HG03135 (cell line): ENCODE results near the gene GJB5.
A peak's percentile ranks its signal among the peaks of the same experiment; 100 is the strongest.
"Not testable (repeated sequence)": the region's sequence is repeated elsewhere in the genome, so short reads cannot be mapped to it uniquely, and the experiment has no call there.

ENCODE experiments used
- ATAC-seq: cut with Tn5 transposase; IDR thresholded peaks from one replicate; pipeline ENCODE4 v1.9.1; 2021; ENCODE audit warnings: mild to moderate bottlenecking, moderate library complexity; ENCODE audit not compliant: unreplicated experiment

GJB5 gene

DNA sequence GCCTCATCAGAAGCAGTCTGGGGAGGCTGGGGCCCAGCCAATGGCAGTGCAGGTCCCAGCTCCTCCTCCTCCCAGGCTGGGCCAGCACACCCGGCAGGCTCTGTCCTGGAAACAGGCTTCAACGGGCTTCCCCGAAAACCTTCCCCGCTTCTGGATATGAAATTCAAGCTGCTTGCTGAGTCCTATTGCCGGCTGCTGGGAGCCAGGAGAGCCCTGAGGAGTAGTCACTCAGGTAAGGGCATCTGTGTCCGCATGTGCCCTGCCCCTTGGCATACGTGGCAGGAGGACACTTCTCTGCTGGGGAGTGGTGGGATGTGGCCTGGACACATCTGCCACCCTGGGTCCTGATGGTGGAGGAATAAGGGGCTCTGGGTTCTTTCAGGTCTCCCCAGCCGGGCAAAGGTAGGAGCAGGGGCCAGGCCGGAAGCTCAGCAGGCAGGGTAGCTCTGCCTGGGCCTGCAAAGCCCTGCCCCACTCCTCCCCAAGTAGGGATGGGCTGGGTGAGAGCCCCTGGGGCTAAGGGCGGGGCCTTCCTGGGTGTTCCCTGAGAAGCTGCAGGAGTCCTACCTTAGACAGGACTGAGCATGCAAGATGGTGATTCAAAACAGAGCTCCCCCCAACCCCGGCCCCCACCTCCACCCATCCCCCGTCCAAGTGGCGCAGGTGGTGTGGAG is at the start of gene GJB5:
GJB5 (plus strand) TSS at position 84 of the 674 bp plus-strand sequence. CDS start 2,284 bp downstream, outside the sequence.
- ATAC-seq, result no peak

DNA sequence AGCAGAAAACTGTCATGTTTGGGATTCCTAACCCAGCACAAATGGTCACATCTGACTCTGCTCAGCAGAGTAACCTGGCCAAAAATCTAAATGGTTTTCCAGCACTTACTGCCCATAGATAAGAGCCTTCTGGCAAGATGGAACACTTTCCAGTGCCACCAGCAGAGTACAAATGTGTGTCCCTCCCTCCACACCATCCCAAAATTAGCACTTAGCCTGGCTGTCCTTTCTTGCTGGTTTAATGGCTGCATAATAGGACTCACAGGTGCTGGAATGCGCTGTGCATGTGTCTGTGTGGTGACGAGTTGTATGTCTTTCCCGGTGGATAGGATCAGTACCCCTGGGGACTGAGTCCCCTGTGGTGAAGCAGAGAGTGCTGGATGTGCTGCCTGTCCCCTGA is 49.8 kb upstream of the GJB5 start:
- ATAC-seq, result no peak

DNA sequence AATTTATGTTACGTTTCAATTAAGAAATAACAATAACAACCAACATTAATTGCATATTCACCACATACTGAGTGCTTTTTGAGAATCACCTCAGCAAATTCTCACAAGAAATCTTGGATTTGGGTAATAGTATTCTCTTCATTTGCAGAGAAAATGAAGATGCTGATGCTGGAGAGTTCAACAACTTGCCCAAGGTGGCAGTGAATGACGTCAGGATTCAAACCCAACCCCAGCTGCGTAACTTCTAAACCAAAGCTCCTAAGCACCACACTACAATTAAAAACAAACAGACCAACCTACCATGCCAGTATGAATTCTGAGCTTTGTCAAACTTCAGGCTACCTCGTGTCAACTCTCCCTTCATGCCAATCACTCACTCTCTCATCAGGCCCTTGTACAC is 46.7 kb upstream of the GJB5 start:
- no peak for ATAC-seq

DNA sequence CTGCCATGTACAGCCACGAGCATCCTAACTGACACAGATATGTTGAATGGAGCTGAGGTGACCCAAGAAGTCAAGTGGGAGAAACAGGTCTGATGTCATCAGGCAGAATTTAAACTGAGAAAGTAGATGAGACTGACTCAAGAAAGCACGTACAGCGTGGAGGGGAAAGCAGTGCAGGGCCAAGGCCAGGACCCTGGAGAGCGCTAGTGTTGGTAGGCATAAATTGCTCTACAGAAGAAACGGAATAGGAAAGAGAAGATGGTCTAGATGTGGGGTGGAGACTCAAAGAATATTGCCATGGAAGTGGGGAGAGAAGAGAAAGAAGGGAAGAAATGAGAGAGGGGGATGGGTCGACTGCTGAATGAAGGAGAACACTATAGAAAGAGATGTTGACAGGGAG is 45.3 kb upstream of the GJB5 start:
- ATAC-seq, result no peak

DNA sequence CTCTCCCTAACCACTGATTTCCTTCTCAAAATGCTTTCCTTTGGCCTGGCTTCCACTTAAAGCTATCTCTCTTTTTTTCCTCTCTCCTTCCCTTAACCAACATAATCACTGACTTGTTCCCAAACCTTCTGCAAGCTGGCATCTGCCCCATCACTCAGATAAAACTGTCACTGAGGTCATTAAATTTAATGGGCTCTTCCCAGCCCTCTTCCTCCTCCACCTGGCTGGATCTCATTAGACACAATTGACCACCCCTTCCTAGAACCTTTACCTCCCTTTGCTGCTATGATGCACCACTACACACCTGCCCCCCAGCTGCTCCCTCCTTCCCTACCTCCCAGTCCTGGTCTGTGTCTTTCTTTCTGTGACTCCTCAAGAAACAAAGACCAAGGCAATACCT is 44.0 kb upstream of the GJB5 start:
- ATAC-seq, result no peak

DNA sequence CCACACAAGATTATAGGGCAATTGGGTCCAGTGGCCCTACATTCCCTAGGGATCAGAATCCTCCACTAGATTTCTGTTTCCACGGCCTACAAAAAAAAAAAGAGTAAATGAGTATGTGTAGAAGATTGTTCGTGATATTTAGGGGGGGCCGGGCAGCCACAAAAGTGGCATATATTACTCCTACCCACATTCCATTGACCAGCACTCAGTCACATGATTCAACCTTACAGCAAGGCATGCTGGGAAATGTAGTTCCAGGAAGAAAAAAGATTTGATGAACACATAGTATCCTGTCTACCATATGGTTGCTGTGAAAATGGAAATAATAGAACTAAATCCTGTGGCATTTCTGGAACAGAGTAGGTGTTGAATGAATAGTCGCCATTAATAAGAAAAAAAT is 43.4 kb upstream of the GJB5 start:
- ATAC-seq, result no peak

DNA sequence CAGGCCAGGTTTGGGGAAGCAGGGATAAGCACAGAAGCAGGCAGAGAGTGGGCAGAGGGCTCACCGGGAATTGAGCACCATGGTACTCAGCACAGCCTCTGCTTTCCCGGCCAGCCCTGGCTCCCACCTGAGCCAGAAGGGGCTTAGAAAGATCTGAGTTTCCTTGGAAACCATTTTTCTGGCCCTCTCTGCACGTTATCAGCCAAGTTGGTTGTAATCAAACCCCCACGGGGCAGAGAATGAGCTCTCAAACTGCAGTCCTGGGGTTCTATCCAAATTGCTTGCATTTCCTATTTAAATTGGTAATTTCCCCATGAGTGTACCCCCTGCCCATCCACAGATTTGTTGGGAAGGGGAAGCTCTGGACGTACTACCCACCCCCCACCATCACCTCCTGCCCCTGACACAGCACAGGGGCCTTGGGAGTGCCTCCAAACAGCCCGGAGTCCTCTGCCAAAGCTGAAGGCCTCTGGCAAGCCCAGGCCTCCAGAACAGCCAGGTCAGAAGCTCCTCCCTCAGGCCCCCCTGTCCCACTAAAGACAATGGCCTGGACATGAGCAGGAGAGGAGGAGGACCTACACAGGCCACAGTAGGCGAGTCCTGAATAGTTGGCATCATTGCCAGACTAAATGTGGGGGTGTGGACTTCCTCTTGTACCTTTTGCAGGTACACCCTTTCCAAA is 42.7 kb upstream of the GJB5 start:
- ATAC-seq, result no peak

DNA sequence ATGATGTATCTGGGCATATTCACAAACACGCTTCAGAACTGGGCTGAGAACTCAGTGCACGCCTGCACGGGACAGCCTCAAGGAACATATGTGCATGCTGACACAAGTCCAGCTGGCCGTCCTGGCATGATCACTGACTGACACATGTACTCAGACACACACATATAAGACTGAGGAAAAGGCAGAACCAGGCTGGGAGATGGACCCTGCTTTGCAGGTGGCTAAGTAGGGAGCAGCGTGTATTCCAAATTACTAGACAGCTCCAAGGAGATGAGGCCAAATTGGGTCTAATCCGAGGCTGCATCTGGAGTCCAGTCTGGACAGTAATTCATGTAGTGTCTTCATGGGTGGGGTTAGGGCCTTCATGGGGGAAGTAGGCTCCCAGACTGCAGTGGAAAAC is 41.4 kb upstream of the GJB5 start:
- ATAC-seq, result no peak

DNA sequence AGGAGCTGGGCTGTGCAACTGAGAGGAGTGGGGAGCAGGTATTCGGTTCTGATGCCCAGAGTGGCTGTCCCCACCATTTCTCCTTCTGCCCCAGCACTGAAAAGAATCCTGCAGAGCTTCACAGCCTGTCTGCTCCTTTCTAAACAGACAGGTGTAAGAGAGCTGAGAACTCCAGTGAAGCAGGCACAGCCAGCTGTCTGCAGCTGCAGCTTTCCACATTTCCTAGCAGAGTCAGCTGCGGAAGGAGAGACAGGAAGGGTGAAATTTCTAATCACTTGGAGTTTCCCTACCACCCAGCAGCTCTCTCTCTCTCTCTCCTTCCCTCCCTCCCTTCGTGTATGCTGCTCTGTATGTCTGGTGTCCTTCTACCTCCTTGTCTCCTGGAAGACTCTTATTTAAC is 40.5 kb upstream of the GJB5 start:
- ATAC-seq, result no peak

DNA sequence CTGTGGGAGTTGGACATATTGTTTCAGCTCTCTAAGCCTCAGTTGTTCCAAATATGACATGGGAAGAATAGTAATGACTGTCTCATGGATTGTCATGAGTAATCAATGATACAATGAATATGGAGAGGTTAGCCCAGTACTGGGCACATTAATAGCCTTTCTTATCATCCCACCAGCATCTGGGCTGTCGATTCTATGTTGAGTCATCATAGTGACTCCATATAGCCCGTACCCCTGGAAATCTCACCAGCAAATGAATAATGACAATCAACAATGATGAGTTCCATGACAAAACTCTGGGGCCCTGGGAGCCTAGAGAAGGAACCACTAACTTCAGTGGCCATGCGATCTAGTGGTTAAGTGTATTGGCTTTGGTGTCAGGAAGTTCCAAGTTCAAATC is 39.7 kb upstream of the GJB5 start:
- ATAC-seq, result no peak

DNA sequence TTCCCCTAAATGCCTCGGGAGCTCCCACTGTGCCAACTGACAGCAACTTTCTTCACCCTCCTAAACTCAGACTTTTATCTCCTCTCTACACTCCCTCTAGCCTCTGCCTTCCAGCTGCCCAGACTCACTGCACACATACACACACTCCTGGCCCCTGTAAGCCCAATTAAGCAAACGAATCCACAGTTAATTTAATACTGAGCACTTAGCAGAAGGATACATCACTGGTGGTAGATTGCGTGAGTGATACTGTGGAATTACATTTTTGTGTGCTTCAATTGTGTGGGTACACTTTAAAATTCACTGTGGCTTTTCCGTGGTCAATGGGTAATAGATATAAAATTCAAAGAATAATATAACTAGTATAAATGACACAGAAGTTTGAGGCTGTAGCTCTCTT is 33.6 kb upstream of the GJB5 start:
- no peak for ATAC-seq

DNA sequence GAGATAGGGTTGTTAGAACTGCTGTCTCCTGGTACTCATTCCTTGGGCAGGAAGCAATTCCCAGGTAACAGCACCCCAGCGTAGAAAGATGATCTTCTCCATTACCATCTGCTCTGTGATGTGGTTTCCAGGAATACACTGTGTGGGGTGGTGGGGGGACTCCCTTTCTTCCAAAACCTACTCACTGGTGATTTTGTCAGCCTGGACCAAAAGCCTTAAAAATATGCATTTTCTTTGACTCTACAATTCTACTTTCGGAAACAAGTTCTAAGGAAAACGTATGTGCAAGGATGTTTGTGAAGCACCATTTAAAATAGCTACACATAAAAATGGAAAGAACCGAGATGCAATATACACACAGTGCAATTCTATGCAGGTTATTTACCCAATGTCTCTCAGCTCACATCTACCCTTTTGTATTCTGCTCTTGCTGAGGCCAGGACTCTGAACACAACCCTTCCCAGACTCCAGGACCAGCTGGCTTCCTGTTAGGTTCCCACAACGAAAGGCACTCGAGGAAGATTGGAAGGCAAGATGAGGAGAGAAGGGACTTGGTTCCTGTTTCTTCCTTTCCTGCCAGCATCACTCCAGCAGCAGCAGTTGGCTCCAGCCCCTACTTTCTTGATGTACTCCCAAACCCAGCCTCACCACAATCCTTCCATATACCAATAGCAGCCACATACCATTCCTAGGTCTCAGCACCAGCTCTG is 33.0 kb upstream of the GJB5 start:
- no peak for ATAC-seq

DNA sequence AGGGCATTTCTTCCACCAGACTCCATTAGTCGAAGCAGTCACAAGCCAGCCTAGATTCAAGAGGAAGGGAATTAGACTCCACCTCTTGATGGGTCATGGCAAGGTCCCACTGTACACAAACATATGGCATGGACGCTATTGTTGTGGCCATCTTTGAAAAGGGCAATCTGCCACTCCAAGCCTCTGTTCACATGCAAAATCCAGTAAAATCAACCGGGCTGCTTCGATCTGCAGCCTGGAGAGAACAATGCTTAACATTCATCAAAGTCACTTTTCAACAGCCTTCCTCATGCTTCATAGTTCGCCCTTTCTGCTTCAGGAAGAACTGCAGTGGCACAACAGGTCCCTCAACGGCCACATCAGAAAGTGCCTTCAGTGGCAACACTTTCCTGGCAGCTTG is 28.0 kb upstream of the GJB5 start:
- ATAC-seq, result no peak

DNA sequence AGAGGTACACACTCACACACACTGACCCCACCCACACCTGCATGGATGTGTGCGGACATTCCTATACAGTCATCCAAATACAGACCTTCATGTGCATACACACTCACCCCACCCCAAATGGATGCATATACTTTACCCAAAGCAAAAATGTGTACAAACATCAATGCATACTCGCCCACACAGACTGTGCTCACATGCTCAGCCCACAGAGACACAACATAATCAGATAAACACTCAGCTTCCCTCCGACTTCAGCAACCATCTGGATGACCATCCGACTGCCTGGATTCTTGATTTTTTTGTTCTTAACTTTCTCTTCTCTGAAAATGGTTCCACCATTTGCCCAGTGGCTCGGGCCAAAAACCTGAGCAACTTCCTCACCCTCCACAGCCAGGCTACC is 24.4 kb upstream of the GJB5 start:
- ATAC-seq, result no peak

DNA sequence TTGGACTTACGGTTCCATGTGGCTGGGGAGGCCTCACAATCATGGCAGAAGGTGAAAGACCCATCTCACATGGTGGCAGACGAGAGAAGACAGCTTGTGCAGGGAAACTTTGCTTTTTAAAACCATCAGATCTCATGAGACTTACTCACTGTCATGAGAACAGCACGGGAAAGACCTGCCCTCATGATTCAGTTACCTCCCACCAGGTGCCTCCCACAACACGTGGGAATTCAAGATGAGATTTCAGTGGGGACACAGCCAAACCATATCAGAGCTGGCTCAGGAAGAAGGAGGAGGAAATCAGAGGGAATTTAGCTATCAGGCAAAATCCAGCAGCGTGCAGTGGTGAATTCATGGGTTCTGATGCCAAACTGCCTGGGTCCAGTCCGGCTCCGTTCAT is 22.0 kb upstream of the GJB5 start:
- ATAC-seq, result not testable (repeated sequence)

DNA sequence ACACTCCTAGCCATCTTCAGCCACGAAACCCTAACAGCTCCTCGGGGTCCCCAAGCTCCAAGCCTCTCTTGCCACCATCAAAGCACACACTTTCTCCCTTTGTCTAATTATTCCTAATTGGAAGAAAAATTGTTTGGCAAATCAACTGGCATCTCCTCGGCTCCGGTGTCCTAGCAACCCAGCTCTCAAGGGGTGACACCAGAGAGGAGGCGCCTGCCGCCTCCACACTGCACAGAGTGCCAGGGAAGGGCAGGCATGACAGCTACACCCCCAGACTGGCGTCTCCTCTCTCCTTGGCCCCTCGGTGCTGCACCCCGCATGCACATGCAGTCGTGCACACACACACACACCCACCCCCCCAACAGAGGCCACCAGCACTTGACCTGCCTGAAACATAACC is 18.2 kb upstream of the GJB5 start:
- ATAC-seq, result no peak

DNA sequence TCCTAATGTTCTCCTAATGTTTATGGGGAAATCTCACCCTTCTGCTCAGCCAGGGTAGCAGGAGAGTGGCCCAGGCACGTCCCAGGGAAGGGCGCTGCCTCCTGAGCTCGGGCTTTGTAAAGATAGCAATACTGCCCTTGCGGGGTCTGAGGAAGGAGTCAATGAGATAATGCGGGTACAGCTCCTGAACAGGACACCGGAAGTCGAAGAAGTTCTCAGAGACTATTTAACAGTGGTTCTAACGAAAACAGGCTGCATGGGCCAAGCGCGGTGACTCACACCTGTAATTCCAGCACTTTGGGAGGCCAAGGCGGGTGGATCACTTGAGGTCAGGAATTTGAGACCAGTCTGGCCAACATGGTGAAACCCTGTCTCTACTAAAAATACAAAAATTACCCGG is 17.6 kb upstream of the GJB5 start:
- ATAC-seq, result not testable (repeated sequence)

DNA sequence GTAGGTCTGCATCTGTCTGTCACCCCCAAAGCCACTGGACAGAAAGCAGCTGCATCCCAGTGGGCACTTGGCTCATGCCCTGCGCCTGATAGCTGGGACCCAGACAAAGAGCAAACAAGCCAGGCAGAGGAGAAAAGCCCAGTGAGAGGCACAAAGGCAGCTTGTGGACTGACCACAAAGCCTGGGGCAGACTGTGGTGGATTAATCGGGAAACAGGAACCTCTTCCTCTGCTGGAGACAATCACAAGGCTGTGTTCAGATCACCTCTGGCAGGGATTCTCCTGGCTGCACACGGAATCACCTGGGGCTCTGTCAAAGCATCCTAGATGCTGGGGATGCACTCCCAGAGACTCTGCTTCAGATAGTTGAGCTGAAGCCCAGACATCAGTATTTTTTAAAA is 15.2 kb upstream of the GJB5 start:
- no peak for ATAC-seq

DNA sequence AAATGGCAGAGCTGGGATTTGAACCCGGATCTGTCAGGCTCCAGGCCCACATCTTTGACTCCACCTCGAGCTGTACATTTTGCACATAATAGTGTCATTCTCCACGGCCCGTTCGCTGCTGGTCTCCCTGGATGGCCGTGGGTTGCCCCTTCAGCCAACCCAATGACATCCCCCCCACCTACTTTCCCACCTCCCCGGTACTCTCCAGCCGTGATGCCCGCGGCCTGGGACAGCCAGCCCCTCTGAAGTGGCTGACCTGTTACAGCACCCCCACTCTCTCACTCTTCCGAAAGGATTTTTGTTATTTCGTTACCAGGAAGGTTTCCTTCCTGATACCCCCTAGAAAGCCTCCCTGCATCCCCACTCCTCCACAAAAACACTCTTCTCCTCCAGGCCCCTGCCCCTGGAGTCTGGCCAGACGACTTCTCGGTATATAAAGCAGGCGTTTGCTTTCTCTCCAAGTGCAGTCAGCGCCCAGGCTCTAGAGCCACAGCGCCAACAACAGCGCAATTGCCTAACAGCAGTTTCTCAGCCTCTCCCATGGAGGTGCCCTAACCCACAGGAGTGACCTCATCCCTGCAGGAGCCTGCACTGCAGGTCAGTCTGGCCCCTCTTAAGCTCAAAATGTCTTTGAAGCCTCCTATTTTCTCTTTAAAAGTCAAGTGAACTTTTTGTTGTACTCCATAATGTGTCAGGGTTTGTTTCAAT is 14.5 kb upstream of the GJB5 start:
- ATAC-seq, result no peak

DNA sequence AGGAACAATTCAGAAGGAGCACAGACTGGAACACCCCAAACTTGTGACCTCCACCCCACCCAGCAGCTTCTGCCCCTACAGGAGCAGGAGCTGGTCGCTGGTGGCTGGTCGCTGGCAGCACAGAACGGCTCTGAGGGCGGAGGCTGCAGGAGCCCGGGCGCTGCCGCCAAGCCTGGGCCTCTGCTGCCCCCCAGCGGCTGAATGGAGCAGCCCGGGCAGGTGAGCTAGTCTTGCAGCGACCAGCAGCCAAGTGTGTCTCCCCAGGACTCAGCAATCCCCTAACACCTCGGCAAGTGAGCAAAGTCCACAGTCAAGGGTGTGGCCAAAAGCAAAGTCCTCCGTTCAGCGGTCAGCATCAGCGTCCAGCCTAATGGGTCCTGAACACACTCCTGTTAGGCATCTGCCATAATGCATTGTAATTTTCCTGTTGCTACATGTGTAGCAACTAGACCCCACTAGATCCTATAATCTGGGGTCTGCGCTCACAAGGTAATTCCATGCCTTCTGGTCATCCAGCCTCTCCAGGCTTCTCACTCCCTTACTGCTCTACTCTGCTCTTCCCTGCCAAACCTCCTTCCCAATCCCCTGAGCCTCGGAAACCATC is 12.1 kb upstream of the GJB5 start:
- peak; percentile 74 for ATAC-seq

DNA sequence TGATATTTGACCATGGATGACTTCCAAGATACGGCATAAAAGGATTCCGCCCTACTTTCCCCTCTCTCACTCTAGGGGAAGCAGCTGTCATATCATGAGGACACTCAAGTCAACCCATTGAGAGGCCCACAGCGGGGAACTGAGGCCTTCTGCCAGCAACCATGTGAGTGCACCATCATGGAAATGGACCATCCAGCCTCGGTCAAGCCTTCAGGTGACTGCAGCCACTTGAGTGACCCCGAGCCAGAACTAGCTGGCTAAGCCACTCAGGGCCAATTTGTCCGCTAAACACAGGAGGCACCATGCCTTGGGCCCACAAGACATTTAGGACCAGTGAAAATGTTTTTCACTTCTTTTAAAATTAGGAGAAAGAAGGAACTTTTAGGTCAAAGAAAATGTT is 11.1 kb upstream of the GJB5 start:
- ATAC-seq, result no peak
